Stimulated activated CD4-positive, alpha-beta T cell treated with anti-CD3 and anti-CD28 coated beads, Interleukin-12 subunit alpha, Interleukin-12 subunit beta, amount 100 ng/mL, for 24 hours (primary cell): ENCODE results near the gene ZBTB2.
"Not testable (repeated sequence)": the region's sequence is repeated elsewhere in the genome, so short reads cannot be mapped to it uniquely, and the experiment has no call there.

Experiments
- DNase-seq, 2 experiments: peaks; one replicate each; pipeline ENCODE4 v3.0.0-alpha.2; 2020; ENCODE audit warnings: low read depth in 2 of 2

ZBTB2 gene

DNA sequence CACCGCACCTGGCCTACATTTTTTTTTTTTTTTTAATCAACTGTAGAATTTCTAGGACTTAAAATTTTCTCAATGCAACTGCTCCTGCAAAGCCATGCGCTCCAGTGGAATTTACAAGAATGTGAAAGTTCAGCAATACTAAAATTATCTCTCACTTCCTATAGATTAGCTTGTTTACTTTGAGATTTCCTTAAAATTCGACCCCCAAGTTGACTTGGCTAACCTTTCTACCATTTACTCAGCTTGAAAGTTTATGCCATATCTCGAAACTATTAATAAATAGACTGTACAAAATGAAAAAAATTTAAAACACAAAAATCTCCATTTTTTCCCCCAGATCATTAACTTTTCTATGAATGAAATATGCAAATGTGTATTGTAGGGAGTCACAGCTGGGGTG, 64.3 kb downstream of the ZBTB2 start:
- DNase-seq, result no peak

GRCh38 chr6:151326116-151326825, 65.1 kb downstream of the ZBTB2 start:
- DNase-seq, result no peak

GRCh38 chr6:151325075-151326050, 66.0 kb downstream of the ZBTB2 start:
- DNase-seq, result no peak

DNA sequence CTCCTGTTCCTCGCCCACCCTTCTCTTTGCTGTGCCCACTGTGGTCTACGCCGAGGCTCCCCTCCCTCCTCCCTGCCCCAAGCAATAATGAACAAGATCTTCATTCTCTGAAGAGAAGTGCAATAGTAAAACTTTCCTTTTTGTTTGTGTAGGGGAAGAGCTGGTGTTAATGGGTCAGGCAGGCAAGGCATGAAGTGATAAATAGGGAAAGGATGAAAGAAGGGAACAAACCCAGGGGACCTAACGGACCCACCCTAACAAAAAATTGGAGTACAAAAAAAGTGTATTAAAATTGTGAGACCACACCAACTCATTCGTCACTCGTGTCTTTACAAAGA, 66.9 kb downstream of the ZBTB2 start:
- no peak for DNase-seq

- peak; percentile 44 to 66 for DNase-seq
Observed at GRCh38 chr6:151323791-151324487, 67.4 kb downstream of the ZBTB2 start.

DNA sequence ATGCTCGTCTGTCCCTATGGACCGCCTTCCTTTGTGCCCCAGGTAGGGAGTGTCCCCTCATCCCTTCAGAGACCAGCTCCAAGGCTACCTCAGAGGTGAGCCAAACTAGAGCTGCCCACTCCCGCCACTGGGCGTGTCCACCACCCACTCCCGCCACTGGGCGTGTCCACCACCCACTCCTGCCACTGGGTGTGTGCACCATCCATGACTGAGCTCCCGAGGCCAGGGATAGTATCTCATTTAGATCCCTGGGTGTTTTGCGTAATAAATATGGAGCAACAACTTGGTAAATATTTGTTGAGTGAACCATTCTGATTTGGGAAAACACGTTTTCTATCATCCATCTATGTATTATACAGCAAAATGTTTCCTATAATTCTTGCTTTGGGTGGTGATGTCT, 68.8 kb downstream of the ZBTB2 start:
- DNase-seq, result no peak

GRCh38 chr6:151321438-151321837, 69.9 kb downstream of the ZBTB2 start:
- DNase-seq, result no peak

DNA sequence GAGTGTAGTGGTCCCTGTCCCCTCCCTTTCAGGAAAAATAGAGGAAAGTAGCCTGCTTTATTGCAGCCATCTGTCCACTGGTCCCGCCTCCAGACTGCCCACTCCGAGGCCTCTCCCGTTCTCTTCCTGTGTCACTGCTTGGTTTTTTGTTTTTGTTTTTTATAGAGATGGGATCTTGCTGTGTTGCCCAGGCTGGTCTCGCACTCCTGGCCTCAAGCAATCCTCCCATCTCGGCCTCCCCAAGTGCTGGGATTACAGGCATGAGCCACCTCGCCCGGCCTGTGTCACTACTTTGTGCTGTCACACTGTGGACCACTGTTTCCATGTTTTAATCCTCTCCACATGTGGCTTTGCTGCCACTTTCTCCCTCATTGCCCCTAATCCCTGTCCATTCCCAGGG, 71.2 kb downstream of the ZBTB2 start:
- DNase-seq, result no peak

- DNase-seq, result no peak
Observed at GRCh38 chr6:151317995-151318365, 73.4 kb downstream of the ZBTB2 start.

GRCh38 chr6:151317103-151317994, 74.0 kb downstream of the ZBTB2 start:
- no peak for DNase-seq

DNA sequence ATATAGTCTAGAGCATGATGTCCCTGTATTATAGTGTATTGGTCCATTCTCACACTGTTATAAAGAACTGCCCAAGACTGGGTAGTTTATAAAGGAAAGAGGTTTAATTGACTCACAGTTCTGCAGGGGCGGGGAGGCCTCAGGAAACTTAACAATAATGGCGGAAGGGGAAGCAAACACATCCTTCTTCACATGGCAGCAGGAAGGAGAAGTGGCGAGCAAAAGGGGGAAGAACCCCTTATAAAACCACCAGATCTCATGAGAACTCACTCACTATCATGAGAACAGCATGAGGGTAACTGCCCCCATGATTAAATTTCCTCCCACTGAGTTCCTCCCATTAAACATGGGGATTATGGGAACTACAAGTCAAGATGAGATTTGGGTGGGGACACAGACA, 75.7 kb downstream of the ZBTB2 start:
- DNase-seq, result not testable (repeated sequence)
